GM21381 (cell line): ENCODE results near the gene TNF.
"Not testable (repeated sequence)": the region's sequence is repeated elsewhere in the genome, so short reads cannot be mapped to it uniquely, and the experiment has no call there.

ENCODE experiments used
- ATAC-seq: cut with Tn5 transposase; IDR thresholded peaks from one replicate; pipeline ENCODE4 v1.9.1; 2021; ENCODE audit warnings: mild to moderate bottlenecking, moderate library complexity; ENCODE audit not compliant: unreplicated experiment

The TNF gene

DNA sequence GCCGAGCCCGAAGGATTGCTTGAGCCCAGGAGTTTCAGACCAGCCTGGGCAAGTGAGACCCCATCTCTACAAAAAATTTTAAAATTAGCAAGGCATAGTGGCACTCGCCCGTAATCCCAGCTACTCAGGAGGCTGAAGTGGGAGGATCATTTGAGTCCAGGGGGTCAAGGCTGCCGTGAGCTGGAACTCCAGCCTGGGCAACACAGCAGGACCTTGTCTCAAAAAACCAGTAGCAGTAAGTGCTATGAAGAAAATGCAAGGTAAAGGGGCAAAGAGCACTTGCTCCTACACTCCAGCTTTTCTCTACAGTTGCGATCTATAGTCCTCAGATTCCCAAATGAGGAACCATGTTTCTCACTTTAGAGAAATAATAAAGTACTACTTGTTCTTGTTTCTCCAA, 31.7 kb upstream of the TNF start:
- no peak for ATAC-seq

DNA sequence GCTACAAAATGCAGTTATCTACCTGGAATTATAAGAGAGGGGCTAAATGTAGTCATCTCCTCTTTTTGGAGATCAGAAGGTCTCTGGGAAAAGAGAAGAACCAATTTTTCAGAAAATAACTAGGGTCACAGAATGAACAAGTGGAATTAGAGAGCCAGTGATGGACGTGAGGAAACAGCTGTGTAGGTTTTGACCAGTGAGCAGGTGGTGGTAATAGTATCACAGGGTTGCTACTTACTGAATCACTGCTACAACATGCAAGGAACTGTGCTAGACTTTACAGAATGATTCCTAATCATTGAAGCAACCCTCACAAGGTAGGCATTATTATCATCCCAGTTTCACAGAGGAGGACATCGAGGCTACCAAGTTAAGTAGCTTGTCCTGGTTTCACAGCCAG, 30.7 kb upstream of the TNF start:
- ATAC-seq: no peak

DNA sequence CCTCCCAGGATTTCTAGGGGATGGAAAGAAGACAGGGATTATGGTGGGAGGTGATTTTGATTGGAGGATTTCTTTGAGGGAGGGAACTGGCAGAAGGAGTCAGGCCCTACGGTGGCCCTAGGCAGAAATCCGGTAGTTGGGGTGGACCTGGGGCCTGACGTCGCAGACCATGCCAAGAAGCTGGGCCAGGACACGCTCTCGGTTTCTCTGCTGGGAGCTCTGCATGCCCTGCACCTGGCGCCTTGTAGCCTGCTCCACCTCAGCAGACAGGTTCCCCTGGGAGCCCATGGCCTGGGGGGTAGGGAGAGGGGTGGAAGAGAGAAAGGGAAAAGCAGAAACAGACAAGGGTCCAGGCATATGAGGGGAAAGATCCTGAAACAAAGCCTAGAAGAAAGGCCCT, 30.1 kb upstream of the TNF start:
- no peak for ATAC-seq

DNA sequence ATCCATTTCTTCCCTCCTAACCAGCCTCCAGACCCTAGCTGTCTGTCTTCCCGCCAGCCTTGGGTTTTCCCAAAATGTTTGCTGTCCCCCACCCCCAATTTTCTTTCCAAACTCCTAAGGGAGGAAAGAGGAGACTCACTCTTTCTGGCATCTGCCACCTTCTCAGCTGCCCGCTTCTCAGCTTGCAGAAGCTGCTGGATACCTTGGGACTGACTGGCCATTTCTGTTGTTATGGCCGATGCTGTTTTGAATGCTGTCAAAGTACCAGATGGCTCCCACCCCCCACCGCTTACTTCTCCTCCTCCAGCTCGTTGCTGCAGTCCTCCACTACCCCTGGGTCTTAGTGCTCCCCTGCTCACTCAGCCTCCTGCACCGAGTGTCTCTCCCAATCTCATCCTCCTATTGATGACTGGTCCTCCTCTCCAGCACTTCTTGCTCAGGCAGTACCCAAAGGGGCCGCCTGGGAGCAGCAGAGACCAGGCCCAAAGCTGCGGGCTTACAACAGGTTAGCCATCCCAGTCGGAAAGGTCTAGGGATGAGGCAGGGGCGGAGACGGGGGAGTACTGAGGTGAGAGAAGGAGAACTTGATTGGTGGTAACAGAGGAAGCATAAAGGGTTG, 28.9 kb upstream of the TNF start, which contains the start of gene ATP6V1G2:
Gene ATP6V1G2, minus strand, starts transcription at position 270 of the 619 bp plus-strand sequence. Its CDS starts 49 bp downstream, at position 221.
- peak; percentile 43 for ATAC-seq

DNA sequence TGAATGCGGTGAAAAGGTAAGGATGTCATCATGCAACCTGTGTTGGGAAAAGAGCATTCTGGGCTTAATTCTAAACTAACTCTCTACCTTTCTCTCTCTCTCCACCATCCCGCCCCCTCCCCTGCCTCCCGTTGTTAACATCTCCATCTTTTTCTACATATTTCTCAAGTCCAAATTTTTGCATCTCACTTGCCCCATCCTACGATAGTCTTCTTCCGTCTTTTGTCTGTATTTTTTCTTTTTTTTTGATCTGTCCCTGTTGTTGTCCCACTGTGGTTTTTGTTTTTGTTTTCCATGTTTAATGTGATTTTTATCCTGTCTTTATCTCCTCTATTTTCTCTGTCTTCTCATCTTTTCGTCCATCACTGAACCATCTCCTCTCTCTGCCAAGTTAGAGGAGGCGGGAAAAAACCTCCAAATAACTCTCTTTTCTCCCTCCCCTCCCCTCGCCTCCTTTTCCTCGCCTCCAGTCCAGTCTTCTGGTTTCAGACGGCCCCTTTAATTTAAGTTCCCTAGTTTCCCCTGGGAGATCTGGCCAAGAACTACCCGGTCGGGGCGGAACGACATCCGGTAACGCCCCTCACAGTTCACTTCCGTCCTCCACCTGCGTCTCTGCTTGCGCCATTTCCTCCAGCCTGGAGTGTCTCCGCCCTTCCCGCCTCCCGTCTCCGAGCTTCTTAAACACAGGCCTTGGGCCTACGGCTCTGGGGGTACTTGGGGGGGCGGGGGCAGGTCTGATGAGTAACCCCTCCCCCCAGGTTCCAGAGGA, 28.2 kb upstream of the TNF start, which contains the start of gene NFKBIL1:
Gene NFKBIL1, plus strand, starts transcription at position 651 of the 769 bp plus-strand sequence. Its CDS starts 87 bp downstream, at position 738.
- peak; percentile 67 for ATAC-seq

DNA sequence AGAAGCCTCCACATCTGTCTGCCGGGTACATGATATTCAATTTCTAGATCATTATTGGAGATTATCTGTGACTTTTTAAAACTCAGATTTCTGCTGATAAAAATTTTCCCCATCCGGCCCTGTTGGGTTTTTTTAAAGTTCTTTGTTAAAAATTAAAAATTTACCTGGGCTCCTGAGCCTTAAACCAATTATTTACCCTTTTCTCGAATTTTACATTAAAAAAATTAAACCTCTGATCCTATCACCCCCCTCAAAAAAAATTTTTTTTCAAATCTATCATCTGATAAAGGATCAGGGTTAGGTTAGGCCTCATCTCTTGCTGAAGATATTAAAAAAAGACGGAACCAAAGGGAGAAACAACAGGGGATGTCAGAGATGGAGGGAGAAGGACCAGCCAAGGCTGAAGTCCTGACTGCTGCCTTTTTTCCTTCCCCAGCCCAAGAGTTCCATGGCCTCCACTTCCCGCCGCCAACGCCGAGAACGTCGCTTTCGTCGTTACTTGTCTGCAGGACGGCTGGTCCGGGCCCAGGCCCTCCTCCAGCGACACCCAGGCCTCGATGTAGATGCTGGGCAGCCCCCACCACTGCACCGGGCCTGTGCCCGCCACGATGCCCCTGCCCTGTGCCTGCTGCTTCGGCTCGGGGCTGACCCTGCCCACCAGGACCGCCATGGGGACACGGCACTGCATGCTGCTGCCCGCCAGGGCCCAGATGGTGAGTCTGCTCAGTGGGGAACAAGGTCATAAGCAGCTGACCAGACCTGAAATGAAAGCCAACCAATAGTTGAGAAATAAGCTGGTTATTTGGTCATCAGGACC, 27.4 kb upstream of the TNF start:
- no peak for ATAC-seq

DNA sequence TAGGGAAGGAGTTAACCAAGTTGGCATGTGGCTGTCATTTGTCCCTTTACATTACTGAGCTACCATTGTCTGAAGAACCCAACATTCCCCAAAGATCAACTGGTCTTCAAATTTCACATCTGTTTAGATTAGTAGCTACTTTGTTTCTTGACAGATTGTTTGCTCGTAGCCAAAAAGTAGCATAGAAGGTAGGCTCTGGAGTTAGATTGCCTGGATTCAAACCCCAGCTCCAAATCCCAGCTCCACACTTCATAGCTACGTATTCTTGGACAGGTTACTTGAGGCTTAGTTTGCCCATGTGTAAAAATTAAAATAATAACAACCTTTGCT, 26.9 kb upstream of the TNF start:
- ATAC-seq: no peak

DNA sequence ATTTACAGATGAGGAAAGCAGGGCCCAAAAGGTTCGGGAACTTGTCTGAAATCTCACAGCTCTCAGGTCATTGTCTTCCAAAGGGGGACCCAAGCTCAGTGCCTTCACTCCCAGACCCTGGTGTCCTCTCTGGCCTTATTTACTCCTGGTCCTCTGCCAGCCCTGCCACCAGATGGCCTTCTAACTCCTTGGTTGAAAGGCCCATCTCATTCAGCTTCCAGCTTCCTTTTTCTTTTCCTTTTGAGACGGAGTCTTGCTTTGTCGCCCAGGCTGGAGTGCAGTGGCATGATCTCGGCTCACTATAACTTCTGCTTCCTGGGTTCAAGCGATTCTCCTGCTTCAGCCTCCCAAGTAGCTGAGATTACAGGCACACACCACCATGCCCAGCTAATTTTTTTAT, 24.0 kb upstream of the TNF start:
- ATAC-seq: not testable (repeated sequence)

DNA sequence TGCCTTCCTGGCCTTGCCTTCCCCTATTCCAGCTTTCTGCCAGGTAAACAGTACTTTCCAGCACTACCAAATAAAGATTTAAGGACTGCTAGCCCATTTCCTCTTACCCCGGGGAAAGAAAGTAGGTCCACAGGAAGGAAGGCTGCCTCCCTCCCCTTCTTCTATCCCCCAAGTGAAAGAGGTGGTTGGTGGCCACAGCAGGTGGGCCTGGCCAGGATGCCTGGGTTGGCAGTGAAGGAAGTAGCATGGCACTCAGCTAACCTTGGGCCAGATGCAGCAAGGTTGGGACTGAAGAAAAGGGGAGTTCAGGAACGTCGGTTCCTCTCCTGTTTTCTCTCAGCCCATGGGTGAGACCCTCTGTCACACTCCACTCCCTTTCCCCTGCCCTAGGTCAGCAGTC, 19.1 kb upstream of the TNF start:
- ATAC-seq: no peak

DNA sequence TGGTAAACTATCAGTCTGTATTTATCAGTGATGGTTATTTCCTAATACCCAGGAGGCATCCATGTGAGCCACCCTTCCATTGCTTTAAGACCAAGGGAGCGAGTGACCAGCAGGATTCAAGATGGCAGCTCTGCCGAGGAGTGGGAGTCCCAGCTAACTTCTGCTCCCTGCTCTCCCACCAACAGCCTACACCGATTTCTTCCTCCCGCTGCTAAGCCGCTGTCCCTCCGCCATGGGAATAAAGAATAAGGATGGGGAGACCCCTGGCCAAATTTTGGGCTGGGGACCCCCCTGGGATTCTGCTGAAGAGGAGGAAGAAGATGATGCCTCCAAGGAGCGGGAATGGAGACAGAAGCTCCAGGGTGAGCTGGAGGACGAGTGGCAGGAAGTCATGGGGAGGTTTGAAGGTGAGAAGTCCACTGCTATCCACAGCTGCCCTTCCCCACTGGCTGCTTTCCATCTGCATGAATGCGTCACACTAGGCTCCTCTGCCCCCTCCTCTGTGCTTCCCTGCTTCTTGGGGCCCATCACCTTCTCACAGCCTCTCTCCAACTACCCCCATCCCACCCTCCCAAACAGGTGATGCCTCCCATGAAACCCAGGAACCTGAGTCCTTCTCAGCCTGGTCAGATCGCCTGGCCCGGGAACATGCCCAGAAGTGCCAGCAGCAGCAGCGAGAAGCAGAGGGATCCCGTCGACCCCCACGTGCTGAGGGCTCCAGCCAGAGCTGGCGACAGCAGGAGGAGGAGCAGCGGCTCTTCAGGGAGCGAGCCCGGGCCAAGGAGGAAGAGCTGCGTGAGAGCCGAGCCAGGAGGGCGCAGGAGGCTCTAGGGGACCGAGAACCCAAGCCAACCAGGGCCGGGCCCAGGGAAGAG, 17.7 kb upstream of the TNF start:
- ATAC-seq: no peak

DNA sequence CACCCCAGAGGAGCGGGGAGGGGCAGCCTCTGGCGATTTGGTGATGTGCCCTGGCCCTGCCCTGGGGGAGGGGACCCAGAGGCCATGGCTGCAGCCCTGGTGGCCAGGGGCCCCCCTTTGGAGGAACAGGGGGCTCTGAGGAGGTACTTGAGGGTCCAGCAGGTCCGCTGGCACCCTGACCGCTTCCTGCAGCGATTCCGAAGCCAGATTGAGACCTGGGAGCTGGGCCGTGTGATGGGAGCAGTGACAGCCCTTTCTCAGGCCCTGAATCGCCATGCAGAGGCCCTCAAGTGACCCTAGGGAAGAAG, 17.1 kb upstream of the TNF start:
- ATAC-seq: no peak

DNA sequence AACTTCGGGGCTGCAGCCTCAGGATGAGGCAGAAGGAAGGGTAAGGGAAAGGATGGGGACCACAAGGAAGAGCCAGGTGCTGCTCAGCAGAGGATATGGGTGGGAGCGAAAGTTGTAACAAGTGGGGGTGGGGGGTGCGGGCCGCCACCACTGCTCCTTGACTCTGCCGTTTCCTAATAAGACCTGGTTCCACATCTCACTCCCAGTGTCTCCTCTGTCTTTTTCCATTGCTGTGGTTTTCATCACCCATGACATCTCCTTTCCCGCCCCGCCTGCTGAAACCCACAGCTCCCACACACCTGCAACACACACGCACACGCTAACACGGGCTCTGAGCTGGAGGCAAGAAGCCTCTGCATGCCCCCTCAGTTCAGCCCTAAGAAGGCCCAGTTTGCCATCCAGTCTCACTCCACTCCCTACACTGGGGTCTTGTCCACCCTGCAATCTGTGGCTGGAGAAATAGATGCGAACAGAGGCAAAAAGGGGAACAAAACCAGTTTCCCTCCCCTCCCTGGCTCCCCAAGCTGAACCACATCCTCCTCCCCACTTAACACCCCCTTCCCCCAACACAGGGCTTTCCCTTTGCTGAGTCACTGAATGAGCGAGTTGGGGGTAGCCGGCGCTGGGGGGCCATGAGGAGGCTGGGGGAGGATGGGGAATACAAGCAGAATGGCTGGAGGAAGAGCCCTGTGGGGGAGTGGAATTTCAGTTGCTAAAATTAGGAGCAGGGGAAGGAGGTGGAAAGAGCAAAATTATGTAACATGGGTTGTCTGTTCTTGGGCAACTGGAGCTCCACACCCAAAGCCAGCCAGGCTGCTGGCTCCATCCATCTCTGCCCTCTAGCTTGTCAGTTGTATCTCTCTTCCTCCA, 16.5 kb upstream of the TNF start:
- ATAC-seq: no peak

DNA sequence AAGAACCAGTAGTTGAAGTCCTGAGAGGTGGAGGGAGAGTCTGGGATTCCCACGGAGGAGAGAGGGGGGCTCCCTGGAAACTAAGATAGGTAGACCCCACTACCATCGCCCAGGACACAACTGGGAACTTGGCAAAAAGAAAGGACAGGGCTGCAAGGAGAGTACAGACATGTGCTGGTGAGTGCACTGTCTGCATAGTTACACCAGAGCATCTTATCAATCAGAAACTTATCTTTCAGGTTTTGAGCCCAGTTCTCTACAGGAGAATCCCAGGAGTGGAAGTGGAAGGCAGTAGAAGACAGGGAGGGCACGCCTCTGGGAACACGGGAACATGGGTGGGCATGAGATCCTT, 15.8 kb upstream of the TNF start:
- ATAC-seq: no peak

DNA sequence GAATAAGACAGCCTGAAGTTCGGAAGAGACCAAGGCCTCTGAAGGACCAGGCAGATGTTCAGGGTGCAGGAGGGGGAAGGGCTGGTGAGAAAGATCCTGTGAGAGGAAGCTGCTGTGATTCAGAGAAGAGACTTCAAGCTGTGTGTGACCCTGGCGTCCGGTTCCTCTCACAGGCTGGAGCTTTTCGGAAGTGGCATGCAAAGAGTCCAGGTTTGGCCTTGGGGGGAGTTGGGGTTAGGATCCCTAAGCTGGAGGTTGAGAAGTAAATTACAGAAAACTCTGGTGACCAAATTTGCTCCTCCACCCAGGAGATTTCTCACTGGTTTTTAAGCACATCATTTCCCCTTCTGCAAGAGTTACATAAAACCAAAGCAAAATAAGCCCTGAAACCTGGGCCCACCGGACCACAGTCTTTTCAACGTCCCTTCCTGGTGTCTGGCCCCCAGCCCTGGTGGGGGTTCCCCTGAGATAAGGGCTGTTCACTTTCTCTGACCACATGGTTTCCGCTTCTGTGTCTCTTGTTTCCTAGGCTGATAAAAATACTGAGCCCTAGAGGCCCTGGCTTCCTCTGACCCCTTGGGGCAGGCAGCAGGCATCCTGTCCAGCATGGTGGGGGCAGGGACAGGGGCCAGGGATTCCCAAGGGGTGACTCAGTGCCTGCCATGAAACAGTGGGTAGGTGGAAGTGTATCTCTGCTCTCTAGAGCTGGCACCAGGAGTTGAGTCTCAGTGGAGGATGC, 15.2 kb upstream of the TNF start:
- ATAC-seq: peak; percentile 64

DNA sequence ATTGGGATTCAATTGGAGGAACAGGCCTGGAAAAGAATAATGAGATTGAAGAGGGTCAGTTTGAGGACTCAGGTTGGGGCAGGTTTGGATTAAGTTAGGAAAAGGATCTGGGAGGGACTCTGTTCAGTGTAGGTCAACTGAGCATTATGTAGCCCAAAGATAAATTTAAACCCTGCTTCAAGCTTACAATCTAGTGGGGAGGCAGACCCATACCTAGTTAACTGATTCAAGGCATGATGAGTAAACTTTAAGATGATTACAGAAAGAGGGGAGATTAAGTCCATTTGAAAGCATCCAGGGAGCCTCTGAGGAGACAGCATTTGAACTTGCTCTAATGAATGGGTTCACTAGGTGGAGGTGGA, 14.7 kb upstream of the TNF start:
- no peak for ATAC-seq

DNA sequence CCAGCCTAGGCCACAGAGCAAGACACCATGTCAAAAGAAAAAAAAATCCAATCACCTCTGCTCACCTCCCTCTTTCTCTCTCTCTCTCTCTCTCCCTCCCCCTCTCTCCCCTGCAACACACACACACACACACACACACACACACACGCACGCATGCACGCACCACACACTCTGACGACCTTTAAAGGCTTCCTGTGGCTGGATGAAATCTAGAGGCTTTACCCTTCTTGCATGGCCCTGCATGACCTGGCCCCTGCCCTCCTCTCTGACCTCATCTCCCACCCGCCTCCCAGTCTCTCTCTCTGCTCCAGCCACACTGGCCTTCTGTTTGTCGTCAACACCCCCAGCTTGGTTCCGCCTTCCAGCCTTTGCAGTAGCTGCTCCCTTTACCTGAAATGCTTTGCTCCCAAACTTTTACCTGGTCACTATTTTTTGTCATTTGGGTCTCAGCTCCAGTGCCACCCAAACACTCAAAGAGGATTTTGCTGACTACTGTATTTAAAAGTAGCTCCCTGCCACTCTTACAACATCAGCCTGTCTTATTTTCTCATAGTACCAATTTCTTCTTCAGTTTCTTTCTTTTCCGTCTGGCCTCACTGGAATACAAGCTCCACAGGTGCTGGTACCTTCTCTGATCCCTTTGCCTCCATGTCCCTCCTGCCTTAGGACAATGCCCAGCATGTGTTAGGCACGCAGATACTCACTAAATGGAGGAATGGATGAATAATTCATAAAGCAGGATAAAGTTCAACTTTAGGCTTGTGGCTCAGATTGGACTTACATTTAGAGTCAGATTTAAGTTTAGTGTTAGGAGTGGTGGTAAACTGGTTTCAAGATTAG, 7.6 kb upstream of the TNF start:
- ATAC-seq: no peak

DNA sequence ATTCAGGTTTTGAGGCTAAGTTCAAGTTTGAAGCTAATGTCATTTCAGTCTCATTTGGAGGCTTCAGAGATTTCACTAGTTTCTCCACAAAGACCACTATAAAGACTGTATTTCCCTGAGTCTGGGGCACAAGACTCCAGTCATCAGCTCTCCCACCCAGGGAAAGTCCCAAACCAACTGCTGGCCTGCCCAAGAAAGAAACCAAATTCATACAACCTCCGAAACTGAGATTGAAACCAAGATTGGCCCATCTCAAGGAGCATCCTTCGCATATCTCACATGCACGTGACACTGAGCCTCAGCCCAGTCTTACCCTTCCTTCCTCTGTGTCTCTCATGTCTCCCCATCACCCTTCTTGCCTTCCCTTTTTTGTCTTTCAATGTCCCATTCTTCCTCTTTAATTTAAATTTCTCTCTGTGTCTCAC, 6.8 kb upstream of the TNF start:
- ATAC-seq: peak; percentile 59

DNA sequence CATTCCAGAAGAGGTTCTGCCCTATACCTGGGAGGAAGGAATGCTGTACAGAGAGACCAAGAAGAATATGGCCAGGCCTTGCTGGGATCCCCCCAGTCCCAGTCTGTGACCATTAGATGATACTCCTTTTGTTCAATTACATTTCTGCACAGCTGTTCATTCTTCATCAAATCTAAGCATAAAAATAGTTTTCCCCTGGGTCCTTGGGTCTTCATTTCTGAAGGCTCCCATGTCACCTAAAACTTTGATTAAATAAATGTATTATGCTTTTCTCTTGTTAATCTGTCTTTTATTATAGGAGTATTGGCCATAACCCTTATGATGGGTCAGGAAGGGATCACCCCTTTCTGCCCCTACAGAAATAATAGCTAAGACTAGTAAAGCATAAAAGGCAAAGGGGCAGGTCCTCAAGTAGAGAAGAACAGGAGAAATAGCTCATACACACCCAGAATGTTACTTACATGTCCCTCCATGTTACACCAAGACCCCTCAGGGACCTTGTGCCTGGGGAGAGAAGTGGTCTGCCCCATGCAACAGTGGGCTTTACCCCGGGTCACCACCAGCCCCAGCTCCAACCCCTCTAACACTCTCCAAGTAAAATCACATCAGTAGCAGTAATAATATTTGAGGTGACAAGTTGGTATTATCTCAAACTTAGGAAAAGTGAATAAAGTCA, 5.4 kb upstream of the TNF start:
- ATAC-seq: no peak
